ENCODE results near the gene ECEL1.
A peak's percentile ranks its signal among the peaks of the same experiment; 100 is the strongest.

Gene ECEL1

DNA sequence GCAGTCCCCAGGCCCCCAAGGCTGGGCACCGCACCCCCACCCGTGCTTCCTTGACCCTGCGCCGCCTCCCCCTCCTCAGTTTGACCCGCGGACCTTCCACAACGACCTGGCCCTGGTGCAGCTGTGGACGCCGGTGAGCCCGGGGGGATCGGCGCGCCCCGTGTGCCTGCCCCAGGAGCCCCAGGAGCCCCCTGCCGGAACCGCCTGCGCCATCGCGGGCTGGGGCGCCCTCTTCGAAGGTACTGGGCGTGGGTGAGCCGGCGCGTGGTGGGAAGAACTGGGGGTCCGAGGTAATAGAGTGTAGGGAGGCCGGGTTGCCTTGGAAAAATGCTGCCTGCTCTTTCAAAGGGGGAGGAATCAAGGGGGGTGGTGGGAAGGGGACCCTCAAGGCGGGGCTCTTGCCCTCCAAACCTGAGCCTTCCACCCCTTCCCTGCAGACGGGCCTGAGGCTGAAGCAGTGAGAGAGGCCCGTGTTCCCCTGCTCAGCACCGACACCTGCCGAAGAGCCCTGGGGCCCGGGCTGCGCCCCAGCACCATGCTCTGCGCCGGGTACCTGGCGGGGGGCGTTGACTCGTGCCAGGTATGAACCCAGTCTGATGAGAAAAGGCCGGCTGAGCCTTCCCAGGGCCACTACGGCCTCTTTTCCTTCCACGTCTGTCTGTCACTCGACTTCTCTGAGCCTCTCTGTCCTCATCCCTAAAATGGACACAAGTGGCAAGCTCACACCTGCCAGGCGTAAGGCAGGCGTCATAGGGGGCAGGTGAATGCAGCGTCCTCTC lies 35.2 kb upstream of the ECEL1 start:
- peak in 1 of 2 experiments; percentile 26 for DNase-seq

DNA sequence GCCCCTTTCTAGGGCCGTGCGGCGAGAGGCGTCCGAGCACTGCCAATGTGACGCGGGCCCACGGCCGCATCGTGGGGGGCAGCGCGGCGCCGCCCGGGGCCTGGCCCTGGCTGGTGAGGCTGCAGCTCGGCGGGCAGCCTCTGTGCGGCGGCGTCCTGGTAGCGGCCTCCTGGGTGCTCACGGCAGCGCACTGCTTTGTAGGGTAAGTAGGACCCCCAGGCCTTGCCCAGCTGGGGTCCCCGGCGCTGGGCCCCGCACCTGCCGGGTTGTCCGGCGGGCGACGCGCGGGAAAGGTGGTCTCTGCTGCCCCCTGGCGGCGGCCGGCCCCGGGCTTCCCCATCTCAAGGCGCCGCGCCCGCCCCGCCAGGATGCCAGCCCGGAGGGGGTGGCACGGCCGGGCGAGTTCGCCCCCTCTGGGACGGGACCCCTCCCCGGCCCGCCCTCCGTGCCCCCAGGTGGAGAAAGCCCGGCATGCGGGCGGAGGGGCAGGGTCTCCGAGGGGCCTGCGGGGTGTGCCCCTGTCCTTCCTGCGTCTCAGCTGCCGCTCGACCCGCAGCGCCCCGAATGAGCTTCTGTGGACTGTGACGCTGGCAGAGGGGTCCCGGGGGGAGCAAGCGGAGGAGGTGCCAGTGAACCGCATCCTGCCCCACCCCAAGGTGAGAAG lies 34.5 kb upstream of the ECEL1 start:
- peak in 1 of 2 experiments; percentile 59 for DNase-seq

DNA sequence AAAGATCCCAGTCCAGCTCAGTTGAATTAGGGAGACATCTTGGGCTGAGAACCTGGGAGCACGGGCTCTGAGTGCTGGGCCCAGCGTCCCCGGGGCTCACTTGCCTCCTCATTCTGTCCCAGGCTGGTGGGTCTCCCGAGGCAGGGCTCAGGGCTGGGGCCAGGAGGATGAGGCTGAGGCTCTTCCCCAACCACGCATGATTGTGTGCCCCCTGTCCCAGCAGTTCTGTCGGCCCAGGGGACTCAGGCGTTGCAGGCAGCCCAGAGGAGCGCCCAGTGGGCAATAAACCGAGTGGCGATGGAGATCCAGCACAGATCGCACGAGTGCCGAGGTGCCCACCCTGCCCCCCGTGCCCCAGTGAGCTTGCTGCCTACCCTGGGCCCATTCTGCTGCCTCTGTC lies 33.5 kb upstream of the ECEL1 start:
- no peak for DNase-seq

DNA sequence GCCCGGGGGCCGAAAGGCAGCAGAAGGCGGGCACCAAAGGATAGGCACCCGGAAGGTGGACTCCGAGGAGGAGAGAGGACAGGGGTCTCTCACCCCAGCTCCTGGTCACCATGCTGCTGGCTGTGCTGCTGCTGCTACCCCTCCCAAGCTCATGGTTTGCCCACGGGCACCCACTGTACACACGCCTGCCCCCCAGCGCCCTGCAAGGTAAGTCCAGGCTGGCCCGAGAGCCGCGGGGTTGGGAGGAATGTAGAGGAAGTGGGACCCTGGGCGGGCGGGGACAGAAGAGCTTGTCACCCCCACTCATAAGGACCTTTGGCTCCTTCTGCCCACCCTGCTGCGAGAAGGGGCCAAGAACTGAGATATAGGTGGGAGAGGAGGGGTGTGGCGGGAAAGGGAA lies 32.9 kb upstream of the ECEL1 start:
- DNase-seq, result no peak

DNA sequence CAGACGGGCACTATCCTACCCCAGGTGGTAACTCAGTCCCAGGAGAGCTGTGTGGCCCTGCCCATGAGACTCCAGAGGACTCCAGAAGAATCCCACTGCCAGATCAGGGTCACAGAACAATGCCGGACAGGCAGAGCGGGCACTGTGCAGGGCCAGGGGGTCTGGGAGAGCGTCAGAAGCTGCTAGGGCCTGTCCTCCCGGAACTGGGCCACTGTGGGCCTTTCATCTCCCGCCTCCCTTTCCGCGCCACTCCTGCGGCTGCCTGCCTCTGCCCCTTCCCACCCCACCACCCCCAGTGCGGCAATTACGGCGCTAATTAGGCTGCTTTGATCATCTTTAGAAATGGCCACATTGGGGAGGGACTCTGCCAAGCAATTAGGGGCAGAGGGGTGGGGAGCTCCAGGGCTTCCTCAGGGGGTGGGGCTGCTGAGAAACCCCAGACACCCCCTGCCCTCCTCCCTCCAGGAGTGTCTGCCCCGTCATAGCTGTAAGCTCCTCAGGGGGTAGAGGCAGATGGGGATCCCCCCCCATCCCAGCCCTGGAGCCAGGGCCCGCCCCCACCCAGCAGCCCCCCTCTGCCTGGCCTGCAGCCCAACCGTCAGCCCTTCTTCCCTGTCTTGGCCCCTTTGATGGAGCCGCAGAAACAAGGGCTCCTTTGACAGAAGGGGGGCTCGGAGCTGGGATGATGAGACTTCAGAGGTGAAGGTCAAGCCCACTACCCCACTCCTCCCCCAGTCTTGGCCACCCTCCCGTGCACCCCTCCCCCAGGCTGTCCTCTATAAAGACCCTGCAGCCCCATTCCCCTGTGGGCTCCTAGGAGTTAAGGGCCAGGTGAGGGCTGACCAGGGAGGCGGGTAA lies 32.2 kb upstream of the ECEL1 start, which contains the start of gene PRSS56:
Gene PRSS56, plus strand, starts transcription at position 808 of the 858 bp plus-strand sequence. CDS start 211 bp downstream, outside the sequence.
- DNase-seq, result no peak

DNA sequence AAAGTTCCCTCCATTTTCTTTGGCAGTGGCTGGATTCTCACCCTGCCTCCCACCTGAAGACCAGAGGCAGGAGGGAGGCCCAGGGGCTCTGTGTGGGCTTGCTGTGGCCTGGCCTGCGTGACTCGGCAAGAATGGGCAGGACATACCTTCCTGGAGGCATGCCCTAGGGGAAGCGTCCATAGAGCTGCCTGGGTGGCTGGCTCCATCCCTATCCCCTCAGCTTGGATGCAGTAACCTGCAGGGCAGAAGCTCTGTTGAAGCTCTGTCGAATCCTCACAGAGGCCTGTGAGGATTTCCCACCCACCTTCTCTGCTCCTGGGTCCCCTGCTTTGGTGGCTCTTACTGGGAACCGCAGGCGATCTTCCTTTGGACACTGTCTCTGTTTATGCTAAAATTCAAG lies 31.2 kb upstream of the ECEL1 start:
- DNase-seq, result no peak

DNA sequence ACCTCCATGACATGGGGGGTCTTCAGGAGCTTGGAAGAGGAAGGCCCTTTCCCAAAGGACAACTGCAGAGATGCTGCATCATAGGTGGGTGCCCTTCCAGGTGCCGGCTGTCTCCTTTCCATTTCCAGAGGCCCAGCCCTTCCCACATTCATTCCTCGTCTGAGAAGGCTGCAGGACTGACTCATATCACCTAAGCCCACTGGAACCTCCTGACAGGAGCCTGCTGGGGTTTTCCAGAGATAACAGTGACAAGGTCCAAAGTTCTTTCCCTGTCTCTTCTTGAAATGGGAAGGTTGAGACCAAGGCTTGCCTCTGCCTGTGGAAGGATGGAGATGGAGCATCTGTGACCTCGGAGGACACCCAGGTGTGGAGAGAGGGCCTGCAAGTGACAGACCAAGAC lies 28.9 kb upstream of the ECEL1 start:
- no peak for DNase-seq

DNA sequence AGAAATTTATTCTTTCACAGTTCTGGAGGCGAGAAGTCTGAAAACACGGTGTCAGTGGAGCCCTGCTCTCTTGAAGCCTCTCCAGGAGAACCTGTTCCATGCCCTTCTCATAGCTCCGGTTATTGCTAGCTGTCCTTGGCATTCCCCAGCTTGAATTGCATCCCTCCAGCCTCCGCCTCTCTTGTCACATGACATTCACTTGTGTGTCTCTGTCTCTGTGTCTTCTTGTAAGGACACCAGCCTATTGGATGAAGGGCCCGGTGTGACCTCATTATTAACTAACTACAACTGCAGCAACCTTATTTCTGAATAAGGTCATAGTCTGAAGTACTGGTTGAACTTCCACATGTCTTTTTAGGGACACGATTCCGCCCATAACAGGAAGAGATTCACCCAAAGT lies 28.0 kb upstream of the ECEL1 start:
- DNase-seq, result no peak

DNA sequence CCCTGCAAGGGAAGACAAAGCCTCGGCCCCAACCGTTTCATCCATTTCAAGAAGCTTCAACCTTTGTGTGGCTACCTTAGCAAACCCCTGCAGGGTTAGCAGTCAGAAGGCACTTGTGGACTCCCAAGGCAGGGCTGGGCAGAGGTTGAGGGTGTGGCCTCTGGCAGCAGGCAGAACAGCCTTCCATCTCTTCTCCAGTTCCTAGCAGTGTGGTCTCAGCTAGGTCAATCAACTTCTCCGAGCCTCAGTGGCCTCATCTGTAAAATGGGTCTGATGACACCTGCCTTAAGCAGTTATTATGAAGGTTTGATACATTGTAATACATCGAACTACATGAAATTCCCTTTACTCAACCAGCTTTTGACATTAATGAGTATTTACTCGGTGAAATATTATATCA lies 25.7 kb upstream of the ECEL1 start:
- no peak for DNase-seq

DNA sequence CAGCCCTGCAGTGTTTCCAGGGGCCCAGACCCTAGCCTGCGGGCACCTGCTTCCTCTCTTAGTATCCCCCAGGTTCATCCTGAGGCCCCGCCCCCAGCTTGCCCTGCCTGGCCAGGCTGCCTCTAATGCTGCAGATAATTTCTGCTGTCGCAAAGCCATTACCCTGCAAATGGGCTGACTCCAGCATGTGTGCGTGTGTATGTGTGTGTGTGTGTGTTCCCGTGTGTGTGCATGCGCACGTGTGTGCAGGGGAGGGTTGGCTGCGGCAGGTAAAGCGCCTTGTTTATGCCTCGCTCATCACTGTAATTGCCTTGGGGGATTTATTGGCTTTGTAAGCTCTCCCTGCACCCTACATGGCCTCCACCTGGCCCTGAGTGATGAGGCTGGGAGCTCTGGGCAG lies 25.0 kb upstream of the ECEL1 start:
- peak; percentile 16 to 42 for DNase-seq

DNA sequence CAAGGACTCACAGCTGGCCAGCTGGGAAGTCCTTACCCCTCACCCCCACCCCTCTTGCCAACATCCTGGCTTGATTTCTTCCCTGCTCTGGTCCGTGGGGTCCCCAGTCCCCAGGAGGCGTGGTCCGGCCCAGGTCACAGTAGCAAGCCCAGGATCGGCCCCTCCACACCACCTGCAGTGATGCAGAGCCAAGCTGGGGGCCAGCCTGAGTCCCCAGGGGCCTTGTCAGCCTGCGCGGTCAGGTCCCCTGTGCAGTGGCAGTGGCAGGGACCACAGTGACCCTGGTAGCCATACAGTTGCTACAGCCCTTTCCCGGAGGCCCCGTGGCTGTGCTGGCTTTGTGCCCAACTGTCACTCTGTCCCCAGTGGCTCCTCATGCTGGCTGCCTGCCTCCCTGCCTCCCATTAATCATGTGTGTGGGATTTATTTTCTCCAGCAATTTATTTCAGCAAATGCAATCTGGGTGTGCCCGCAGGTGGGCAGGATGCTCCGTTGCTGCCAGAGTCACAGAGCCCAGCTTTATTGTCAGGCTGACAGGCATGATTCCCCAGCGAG lies 23.8 kb upstream of the ECEL1 start:
- DNase-seq, result no peak

DNA sequence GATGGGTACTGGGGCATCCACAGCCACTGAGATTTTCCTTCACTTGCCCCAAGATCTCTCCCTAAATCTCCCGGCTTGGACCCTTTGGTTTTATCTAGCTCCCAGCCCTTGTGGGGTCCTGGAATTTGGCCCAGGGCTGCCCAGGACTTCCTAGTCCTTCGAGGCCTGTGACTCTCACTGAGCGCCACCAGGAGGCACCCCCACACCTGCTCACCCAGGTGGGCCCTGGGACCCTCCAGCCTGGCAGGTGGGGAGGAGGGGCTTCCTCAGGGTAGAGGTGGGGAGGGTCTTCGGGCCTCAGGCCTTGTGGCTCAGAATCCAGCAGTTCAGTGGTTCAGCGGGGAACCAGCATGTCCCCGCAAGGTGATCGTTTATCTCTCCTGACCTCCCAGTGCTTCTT lies 20.6 kb upstream of the ECEL1 start:
- no peak for DNase-seq

DNA sequence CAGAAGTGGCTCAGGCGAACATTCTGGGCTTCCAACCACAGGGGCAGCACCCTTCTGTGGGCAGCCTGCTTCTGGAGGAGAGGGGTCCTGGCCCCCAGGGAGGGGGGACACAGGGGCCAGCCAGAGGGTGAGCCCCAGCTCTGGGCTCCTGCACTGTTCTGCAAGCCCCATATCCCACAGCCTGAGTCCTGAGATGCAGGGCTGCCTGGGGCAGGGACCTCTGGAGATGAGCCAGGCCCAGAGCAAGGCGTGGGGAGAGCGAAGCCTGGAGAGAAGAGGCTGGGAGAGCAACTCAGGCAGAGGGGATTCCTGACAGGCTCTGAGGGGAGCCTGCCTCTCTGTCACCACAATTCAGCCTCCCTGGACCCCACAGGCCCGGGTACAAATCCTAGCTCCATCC lies 19.1 kb upstream of the ECEL1 start:
- DNase-seq, result no peak

DNA sequence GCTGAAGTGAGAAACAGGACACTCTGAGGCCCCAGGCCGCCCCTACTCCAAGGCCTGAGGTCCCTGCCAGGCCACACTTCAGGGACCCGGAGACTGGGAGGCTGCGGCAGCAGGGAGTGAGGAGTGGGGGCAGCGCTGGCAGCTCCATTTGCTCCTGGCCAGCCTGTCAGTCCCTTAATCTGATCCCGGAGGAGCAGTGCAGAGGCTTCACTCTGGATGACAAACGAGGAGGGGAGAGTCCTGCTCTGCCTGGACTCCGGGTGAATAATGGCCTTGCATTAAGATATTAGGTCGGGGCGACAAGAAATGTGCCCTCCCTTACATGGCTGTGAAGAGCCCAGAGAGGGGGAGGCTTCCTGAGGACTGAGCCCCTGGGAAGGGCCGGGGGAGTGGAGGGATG lies 18.2 kb upstream of the ECEL1 start:
- no peak for DNase-seq

DNA sequence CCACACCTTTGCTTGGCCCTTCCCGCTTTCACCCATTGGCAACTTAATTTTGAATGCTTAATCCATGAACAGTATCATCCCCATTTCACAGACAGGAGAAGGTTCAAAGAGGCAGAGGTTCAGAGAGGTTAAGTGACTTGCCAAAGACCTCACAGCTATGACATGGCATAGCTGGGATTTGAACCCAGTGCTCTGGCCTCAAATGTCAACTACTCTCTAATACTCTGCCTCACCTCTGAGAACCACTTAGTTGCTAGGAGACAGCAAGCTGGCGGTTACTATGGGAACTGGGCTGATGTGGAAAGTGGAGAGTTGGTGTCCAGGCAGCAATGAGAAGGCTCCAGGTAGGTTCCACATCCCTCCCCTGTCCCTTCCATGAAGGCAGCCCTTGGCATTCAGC lies 16.8 kb upstream of the ECEL1 start:
- peak; percentile 21 to 32 for DNase-seq

DNA sequence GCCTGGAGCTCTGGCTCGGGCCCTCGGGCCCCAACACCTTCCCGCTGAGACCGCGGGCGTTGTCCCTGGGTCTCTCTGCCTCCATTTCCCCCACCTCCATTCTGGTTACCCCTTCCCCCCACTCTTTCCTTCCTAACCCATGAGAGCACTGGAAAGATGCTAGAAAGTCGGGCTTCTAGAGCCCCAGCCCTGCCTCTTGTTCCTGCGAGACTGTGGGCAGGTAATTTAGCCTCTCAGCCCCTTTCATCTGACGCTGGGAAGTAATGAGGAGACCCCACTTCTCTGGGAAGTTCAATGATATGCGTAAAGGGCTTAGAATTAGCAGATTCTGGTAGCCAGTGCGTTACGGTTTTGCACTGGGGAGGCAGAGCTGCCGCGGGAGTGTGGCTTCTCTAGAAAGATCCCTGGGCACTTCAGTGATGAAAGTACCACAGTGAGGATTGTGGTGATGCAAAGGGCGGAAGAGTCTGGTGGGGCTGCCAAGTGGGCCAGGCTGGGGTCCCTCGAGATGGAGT lies 16.2 kb upstream of the ECEL1 start:
- DNase-seq, result no peak

DNA sequence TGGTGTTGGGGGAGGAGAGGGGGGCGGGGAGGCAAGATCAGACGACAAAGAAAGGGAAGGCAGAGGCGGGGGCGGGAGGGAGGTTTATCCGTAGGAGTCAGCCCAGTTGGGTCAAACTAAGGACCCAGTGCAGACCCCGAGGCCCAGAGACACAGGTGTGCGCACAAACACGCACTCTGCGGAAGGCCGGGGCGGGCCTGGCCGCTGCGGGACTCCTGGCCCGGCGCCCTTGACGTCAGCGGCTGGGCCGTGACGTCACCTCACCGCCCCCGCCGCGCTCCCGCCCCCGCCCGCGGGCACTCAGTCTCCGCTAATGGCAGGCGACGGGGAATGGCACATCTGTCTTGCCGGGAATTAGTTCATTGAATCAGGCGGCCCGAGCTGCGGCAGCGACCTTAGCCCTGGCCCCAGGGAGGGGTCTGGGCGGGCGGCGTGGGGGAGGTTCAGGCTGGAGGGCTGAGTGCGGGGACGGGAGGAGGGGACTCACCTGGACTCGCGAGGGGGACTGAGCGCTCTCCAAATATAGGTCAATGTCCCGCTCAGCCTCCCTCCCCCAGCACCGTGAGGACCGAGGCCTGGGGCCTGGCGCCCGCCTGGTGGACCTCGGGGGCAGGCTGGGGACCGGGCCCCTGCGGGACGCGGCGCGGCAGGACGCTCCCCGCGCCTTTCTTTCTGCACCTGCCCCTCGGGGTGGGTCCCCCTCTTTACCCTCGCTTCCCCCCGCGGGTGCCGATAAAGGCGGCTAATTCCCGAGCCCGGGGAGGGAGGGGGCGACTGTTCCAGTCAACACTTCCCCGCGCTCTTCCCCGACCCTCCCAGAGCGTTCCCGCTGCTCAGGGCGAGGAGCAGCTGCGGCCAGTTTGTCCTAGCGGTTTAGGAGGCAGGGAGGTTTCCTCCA lies 15.5 kb upstream of the ECEL1 start:
- peak in 1 of 2 experiments; percentile 51 for DNase-seq

DNA sequence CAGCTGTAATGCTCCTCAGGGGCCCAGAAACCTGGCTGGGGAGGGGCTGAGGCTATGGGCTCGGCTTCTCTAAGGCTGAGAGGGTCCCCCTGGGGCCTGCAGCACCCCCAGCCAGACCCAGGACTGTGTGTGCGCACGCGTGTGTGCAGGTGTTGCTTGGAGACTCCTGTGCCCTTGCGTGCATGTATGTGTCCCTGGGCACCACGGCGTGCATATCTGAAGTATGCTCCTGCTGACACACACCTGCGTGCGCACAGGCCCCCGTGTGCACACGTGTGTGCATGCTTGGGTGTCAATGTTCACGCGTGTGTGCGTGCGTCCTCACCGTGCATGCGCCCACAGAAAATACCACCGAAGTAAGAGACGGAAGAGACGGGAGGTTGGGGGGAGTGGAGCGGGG lies 14.9 kb upstream of the ECEL1 start:
- DNase-seq, result no peak

DNA sequence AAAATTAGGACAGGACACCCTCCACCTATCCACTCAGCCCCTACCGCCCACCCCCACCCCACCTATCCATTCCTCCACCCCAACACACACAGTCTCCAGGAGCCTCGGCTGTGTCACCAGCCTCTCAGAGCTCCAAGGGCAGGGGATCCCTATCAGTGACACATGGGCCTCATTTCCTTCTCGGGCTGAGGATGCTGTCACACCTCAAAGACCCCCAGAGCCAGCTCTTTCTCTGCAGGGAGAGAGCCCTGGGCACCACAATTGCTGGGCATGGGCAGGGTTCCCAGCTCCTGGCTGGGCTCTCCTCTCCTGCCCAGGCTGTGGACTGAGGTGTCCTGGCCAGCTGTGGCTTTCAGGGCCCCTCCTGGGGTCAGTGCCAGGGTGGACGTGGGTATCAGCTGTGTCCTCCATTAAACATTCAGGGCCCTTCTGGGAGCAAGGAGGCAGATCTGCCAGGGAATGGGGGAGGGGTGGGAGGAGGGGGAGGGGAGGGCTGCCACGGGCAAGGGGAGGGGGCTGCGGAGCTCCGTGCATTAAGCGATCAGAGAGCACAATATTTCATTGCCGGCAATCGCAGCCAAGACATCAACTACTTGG lies 14.3 kb upstream of the ECEL1 start:
- DNase-seq, result no peak

DNA sequence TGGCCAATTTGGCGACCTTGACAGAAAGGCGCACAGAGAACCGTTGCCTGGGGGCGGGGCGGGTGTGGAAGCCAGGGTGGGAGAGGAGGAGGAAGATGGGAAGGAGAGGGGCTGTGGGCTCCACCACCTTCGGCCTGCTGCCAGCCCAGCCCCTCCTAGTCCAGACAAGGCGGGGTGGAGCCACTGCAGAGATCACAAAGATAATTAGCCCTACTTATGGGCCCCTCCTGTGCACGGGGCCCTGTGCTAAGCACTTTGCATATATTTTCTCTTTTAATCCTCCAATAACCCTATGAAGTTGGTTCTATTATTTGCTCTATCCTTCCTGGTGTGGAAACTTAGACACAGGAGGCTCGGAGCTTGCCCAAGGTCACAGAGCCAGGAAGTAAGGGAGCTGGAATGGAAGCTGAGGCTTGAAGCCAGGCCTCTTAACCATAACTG lies 13.7 kb upstream of the ECEL1 start:
- peak in 1 of 2 experiments; percentile 28 for DNase-seq

DNA sequence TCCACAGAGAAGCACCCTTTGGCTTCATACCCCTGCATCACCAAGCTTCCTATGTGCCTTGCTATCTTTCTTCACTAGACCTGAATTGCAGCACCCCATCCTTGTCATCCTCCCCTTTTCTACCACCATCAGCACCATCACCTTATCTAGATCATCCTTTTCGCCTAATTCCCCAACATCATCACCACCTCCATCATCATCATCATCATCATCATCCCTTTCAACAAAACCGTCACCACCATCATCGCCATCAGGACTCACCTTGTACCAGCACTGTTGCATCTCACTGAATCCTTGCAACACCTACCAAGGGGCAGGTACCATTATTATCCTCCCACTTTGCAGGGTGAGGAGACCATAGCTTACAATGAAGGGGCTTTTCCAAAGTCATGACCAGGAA lies 10.8 kb upstream of the ECEL1 start:
- DNase-seq, result no peak
